AG10803 (cell line): ENCODE data around the gene FAM89B.

Experiments used
- DNase-seq: peaks from one replicate; pipeline ENCODE4 v3.0.0; 2010; ENCODE audit warnings: low read depth
- H3K4me3 ChIP-seq: 2 replicates; pipeline ENCODE4 v1.5.1; 2011; ENCODE audit warnings: mild to moderate bottlenecking, low read length, control low read depth
- TF ChIP-seq, protein P1 (sequence below): conservative IDR thresholded peaks from 2 replicates; pipeline ENCODE4 v1.5.1; 2011; ENCODE audit warnings: mild to moderate bottlenecking, low read length, control low read depth, inconsistent platforms

The FAM89B gene

DNA sequence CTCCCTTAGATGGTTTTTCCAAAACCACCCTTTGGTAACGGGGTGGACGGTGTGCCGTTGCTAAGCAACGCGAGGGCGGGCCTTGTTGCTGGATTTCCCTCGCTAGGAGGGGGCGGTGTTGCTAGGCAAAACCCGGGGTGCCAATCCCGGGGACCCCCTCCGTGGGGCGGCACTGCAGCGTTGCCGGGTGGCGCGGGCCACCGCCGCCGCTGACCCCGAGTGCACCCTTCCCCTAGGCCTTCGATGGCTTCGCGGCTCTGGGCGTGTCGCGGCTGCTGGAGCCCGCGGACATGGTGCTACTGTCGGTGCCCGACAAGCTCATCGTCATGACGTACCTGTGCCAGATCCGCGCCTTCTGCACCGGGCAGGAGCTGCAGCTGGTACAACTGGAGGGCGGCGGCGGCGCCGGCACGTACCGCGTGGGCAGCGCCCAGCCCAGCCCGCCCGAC, 12.4 kb downstream of the FAM89B start:
- H3K4me3 ChIP-seq: no peak overlapping the region
- TF ChIP-seq, protein P1, sequence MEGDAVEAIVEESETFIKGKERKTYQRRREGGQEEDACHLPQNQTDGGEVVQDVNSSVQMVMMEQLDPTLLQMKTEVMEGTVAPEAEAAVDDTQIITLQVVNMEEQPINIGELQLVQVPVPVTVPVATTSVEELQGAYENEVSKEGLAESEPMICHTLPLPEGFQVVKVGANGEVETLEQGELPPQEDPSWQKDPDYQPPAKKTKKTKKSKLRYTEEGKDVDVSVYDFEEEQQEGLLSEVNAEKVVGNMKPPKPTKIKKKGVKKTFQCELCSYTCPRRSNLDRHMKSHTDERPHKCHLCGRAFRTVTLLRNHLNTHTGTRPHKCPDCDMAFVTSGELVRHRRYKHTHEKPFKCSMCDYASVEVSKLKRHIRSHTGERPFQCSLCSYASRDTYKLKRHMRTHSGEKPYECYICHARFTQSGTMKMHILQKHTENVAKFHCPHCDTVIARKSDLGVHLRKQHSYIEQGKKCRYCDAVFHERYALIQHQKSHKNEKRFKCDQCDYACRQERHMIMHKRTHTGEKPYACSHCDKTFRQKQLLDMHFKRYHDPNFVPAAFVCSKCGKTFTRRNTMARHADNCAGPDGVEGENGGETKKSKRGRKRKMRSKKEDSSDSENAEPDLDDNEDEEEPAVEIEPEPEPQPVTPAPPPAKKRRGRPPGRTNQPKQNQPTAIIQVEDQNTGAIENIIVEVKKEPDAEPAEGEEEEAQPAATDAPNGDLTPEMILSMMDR: no peak
- no peak for DNase-seq

DNA sequence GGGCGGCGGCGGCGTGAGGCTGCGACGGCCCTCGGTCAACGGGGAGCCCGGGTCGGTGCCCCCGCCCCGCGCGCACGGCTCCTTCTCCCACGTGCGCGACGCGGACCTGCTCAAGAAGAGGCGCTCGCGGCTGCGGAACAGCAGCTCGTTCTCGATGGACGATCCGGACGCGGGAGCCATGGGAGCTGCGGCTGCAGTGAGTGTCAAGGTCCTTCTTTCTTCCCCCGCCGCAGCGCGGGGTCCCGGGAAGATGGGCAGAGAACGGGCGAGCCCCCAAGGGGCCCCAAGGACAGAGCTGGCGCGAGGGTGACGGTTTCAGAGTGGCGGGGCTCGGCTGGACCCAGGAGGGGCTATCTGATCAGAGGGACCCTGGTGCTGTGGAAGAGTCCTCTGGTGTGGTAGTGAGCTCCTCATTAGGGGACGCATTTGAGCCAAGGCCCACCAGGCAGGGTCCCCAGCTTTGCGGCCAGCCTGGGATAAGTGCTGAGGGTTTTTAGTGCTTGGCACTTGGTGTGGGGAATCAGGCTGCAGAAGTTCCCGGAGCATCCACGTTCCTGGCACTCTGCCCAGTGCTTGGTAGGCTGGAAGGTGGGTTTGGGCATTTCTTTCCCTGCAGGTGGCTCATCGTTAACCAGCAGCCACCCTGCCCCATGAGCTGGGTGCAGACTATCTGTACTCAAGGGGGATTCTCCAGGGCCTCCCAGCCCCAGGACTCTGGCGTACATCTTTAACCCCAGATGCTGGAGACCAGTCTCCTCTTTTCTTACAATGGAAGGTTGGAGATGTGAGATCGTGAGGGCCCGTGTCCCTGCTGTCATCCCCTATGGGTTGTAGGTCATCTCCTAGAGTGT, 13.3 kb downstream of the FAM89B start:
- DNase-seq: no peak
- TF ChIP-seq, protein P1: no peak
- H3K4me3 ChIP-seq: no peak overlapping the region

DNA sequence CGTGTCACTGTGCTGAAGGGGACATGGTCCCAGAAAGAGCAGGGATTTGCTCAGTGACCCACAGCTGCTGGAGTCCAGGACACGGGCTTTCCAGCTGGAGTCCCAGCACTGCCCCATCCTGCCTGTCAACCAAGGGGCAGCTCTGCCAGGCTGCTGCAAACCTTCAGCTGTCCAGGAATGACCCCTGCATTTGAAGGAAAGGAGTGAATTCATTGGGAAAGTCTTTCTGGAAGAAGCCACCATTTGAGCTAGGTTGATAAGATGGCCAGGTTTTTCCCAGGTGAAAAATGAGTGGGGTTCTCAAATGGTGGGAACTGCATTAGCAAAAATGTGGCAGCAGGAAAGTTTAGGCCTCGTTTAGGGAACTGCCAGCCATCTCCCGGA, 13.9 kb downstream of the FAM89B start:
- no peak for DNase-seq
- TF ChIP-seq, protein P1: no peak
- no peak overlapping the region for H3K4me3 ChIP-seq

DNA sequence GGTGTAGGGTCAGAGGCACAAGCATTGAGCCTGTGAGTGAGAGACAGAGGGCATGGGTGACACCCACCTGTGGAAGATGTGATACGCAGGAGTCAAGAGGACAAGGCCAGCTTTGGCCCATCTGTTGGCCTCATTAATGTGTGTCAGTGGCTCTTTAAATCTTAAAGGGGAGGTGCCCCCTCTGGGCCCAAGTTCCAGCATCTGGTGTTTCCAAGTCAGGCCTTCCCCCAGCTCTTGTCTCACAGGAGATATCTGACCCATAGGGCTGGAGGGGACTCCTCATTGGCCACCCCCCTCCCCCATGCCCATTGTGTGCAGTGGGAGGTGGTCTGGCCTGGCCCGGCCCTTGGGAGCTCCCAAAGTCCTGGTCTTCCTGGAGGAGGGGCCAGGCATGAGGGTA, 14.3 kb downstream of the FAM89B start:
- DNase-seq: peak; percentile 59

DNA sequence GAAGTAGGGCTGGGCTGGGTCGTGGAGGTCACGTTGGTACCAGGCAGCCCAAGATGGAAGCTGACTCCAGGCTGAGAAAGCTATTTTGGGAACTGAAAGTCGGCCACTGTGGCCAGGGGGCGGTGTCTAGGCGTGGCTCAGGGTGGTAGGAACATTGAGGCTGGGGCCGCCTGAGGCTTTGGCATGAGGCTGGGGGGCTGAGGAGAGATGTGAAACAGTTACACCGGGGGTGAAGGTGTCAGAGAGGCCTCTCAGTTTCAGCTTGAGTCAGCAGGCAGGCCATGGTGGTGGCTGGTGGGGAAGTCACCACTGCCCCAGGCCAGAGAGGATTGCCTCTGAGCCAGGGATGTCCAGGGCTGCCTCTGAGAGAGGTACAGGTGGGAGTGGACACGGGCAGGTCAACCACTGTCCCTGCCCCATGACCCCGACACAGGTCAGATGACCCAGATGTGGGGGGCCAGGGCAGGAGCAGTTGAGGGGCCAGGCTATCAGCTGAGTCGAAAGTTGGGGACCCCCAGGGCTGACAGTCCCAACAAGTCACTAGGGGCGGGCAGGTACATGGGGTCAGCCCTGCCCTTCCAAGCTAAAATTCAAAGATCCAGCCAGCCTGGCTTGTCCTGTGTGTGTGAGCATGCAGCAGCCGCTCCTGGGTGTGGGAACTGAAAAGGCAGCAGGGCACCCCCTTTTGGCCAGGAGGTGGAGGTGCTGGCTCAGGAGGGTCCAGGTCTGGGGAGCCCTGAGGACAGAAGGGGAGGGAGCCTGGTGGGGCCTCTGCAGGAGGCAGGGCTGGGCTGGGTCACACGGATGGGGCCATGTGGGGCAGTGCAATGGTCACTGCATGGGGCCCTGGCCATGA, 16.1 kb downstream of the FAM89B start:
- no peak for DNase-seq
- TF ChIP-seq, protein P1: peak; percentile 44
- no peak overlapping the region for H3K4me3 ChIP-seq

More for the DNA sequence above, 14.3 kb downstream of the FAM89B start:
- TF ChIP-seq, protein P1: no peak
- no peak overlapping the region for H3K4me3 ChIP-seq

DNA sequence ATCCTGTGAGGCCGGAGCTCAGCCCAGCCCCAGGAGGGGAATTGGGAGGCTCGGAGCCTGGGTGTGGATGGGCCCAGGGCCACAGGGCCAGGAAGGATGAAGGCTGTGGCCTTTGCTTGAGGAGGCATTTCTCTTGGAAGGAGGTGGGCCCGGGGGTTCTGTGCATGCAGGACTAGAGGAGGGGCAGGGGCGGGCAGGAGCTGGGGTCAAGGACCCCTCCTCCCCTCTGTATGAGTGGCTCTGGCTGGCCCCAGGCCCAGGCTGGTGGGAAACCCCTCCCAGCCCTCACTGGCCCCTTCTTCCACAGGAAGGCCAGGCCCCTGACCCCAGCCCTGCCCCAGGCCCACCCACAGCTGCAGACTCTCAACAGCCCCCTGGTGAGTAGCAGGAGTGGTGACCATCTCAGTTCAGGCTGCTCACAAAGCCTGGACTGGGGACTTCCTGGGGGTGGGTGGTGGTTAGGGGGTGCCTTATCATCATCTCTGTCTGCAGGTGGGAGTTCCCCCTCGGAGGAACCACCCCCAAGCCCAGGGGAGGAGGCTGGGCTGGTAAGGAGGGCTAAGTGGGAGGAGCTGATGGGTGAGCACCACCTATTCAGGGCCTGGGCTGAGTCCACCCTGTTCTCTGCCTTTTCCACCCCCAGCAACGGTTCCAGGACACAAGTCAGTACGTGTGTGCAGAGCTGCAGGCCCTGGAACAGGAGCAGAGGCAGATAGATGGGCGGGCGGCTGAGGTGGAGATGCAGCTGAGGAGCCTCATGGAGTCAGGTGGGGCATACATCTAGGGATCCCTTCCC, 17.3 kb downstream of the FAM89B start:
- DNase-seq: no peak
- TF ChIP-seq, protein P1: no peak
- H3K4me3 ChIP-seq: no peak overlapping the region
